PC-3 (cell line): ENCODE measurements around the gene TOP3A. TPM values are rescaled to one million over a fixed set of nuclear protein-coding genes. Genes with fewer than 3 reads are reported as not detected.

Source experiments
- ATAC-seq: fragments of 200-7000 bp; cut with Tn5 transposase; 2 replicates; pipeline ENCODE4 v1.9.1; 2020; ENCODE audit warnings: mild to moderate bottlenecking, moderate library complexity
- BruUV-seq: library from RNA; stranded (reverse); fragments of 400-500 nt; replicated peaks from 2 replicates; lab custom pipeline; 2021; lab: Mats Ljungman, UMichigan
- CTCF ChIA-PET: fragments of 300-600 bp; sonication (Branson Sonifier 250); formaldehyde crosslinking; loops from one replicate; lab custom pipeline; 2022; ENCODE audit warnings: antibody characterized with exemption; lab: Charles Lee
- POLR2A ChIA-PET: fragments of 300-600 bp; sonication (Branson Sonifier 250); formaldehyde crosslinking; loops from one replicate; lab custom pipeline; 2022; ENCODE audit warnings: antibody characterized with exemption; ENCODE audit not compliant: unreplicated experiment; lab: Charles Lee
- DNase-seq: peaks from one replicate; pipeline ENCODE4 v3.0.0-alpha.2; 2015
- H2AFZ ChIP-seq: fragments of 300-600 bp; sonication (generic); 2 replicates; pipeline ENCODE4 v1.6.0; 2016; ENCODE audit warnings: antibody characterized with exemption, low read length
- H3F3A ChIP-seq: fragments of 300-600 bp; sonication (generic); one replicate; pipeline ENCODE4 v1.6.0; 2017; ENCODE audit warnings: antibody characterized with exemption, low read length, control low read depth, mild to moderate bottlenecking; ENCODE audit not compliant: unreplicated experiment
- H3K27ac ChIP-seq: fragments of 300-600 bp; sonication (generic); 2 replicates; pipeline ENCODE4 v1.5.1; 2016; ENCODE audit warnings: mild to moderate bottlenecking, low read length
- H3K27me3 ChIP-seq: fragments of 300-600 bp; sonication (generic); 2 replicates; pipeline ENCODE4 v1.6.1; 2016; ENCODE audit warnings: low read length, mixed read lengths
- H3K36me3 ChIP-seq: fragments of 300-600 bp; sonication (generic); 2 replicates; pipeline ENCODE4 v1.6.1; 2016; ENCODE audit warnings: low read depth, mixed run types, low read length, mixed read lengths
- H3K4me1 ChIP-seq: fragments of 300-600 bp; sonication (generic); 2 replicates; pipeline ENCODE4 v1.5.1; 2016; ENCODE audit warnings: low read length; ENCODE audit not compliant: insufficient read depth
- H3K4me2 ChIP-seq: fragments of 300-600 bp; sonication (generic); 2 replicates; pipeline ENCODE4 v1.6.0; 2016; ENCODE audit warnings: low read length
- H3K4me3 ChIP-seq: fragments of 300-600 bp; sonication (generic); 2 replicates; pipeline ENCODE4 v1.5.1; 2016; ENCODE audit warnings: mild to moderate bottlenecking, low read length, mixed read lengths
- H3K79me2 ChIP-seq: fragments of 300-600 bp; sonication (generic); 2 replicates; pipeline ENCODE4 v1.6.1; 2017; ENCODE audit warnings: low read length, mixed read lengths
- H3K9ac ChIP-seq: fragments of 300-600 bp; sonication (generic); 2 replicates; pipeline ENCODE4 v1.6.0; 2016; ENCODE audit warnings: mild to moderate bottlenecking, low read length
- H3K9me2 ChIP-seq: fragments of 300-600 bp; sonication (generic); replicated peaks from 2 replicates; pipeline ENCODE4 v1.6.1; 2016; ENCODE audit warnings: mixed run types, low read length, mixed read lengths
- H3K9me3 ChIP-seq: fragments of 300-600 bp; sonication (generic); 2 replicates; pipeline ENCODE4 v1.6.1; 2016; ENCODE audit warnings: low read length, mixed read lengths
- H4K20me1 ChIP-seq: fragments of 300-600 bp; sonication (generic); 2 replicates; pipeline ENCODE4 v1.6.1; 2016; ENCODE audit warnings: low read length, mixed read lengths
- EZH2 ChIP-seq: fragments of 300-600 bp; sonication (generic); IDR thresholded peaks from one replicate; pipeline ENCODE4 v1.6.1; 2017; ENCODE audit warnings: antibody characterized with exemption, mild to moderate bottlenecking, low read length; ENCODE audit not compliant: unreplicated experiment
- EZH2phosphoT487 ChIP-seq: fragments of 300-600 bp; sonication (generic); IDR thresholded peaks from 2 replicates; pipeline ENCODE4 v1.6.1; 2018; ENCODE audit warnings: mild to moderate bottlenecking, antibody characterized with exemption, low read length, borderline replicate concordance
- intact Hi-C: fragments of 100-400 bp; cut with micrococcal nuclease; formaldehyde crosslinking; loops from 2 replicates; pipeline ENCODE4 v1.9.0; 2023
- total RNA-seq: library from RNA; depleted of rRNA; stranded (reverse); fragments of >200 nt; gene quantifications from 2 replicates; pipeline ENCODE4 v1.2.3, GENCODE V29; 2014
- TF ChIP-seq, protein P1 (sequence below): fragments of 300-600 bp; sonication (generic); conservative IDR thresholded peaks from 2 replicates; pipeline ENCODE4 v1.5.1; 2017; ENCODE audit warnings: antibody characterized with exemption, low read depth, mild to moderate bottlenecking, low read length

TOP3A gene
- total RNA-seq, 1 experiment from 2014 or later, result 46.8 TPM

DNA sequence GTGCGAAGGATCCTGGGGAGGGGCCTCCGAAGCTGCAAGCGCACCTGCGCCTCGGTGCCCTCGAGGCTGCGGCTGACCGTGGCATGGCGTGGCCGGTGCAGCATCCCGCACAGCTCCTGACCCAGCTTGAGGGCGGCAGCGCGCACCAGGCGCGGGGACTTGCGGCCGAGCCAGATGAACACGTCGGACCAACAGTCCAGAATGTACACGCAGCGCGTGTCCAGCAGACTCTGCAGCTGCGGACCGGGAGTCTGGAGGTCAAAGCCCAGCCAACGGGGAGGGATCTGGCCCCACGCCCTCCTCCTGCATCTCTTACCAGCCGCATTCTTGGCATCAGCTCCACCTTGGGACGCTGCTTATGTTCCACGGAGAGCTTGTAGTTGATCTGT lies 67.2 kb downstream of the TOP3A start:
- H3K36me3 ChIP-seq, result peaks cover 56% of the 10 kb centered on the region
- no peak overlapping the region for H3K9ac ChIP-seq
- no peaks in the 10 kb centered on the region for H3K4me1 ChIP-seq
- TF ChIP-seq, protein P1, sequence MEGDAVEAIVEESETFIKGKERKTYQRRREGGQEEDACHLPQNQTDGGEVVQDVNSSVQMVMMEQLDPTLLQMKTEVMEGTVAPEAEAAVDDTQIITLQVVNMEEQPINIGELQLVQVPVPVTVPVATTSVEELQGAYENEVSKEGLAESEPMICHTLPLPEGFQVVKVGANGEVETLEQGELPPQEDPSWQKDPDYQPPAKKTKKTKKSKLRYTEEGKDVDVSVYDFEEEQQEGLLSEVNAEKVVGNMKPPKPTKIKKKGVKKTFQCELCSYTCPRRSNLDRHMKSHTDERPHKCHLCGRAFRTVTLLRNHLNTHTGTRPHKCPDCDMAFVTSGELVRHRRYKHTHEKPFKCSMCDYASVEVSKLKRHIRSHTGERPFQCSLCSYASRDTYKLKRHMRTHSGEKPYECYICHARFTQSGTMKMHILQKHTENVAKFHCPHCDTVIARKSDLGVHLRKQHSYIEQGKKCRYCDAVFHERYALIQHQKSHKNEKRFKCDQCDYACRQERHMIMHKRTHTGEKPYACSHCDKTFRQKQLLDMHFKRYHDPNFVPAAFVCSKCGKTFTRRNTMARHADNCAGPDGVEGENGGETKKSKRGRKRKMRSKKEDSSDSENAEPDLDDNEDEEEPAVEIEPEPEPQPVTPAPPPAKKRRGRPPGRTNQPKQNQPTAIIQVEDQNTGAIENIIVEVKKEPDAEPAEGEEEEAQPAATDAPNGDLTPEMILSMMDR, result no peak
- ChIA-PET POLR2A (no interaction called here), CTCF (no interaction called here)
- no peak overlapping the region for H2AFZ ChIP-seq
- no peak for ATAC-seq
- H4K20me1 ChIP-seq, result no peaks in the 10 kb centered on the region
- H3K4me2 ChIP-seq, result no peak overlapping the region
- no peaks in the 10 kb centered on the region for H3K9me2 ChIP-seq
- H3F3A ChIP-seq, result no peaks in the 10 kb centered on the region
- H3K27ac ChIP-seq, result no peak overlapping the region
- H3K79me2 ChIP-seq, result no peaks in the 10 kb centered on the region
- H3K9me3 ChIP-seq, result no peaks in the 10 kb centered on the region
- intact Hi-C loops, result no loop called here
- BruUV-seq, result no TSS peak
- DNase-seq, result no peak
- H3K4me3 ChIP-seq, result no peak overlapping the region
- no peaks in the 10 kb centered on the region for H3K27me3 ChIP-seq

DNA sequence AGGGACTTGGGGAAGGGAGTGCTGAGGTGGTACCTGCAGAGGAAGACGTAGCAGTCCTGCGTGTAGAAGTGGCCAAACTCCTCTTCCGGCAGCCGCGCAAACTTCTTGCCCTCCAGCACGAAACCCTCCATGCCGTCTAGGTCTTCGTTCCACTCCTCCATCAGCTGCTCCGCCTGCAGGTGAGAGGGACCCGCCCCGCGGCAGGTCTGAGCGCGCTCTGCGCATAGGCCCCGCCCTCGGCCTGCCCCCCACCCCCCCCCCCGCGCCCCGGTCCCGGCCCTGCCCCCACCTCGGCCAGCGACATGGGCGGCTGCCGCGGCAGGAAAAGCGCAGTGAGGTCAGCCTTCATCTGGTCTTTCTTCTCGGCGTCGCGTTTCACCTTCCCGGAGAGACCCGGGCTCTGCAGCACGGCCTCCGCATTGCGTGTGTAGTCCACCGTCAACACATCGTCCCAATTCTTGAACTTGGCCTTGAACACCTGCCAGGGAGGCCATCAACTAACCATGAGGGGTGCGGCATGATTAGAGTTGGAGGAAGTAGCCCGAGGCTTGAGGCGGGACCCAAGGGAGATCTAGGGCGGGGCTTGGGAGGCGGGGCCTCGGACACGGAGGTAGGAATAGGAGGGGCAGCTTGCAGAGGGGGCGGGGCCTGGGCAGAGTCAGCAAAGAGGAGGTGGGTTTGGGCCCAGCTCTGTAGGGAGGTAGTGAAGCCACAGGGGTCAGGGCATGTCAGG lies 67.7 kb downstream of the TOP3A start:
- Histone ChIP-seq H4K20me1 (no peaks in the 10 kb centered on the region), H3K9me3 (no peaks in the 10 kb centered on the region), H3K27ac (no peak overlapping the region), H3K4me3 (no peak overlapping the region), H3K9ac (no peak overlapping the region), H3K4me2 (no peak overlapping the region), H3K27me3 (no peaks in the 10 kb centered on the region), H3F3A (no peaks in the 10 kb centered on the region), H3K9me2 (no peaks in the 10 kb centered on the region), H2AFZ (no peak overlapping the region), H3K4me1 (no peaks in the 10 kb centered on the region), H3K36me3 (peaks cover 51% of the 10 kb centered on the region), H3K79me2 (no peaks in the 10 kb centered on the region)
- intact Hi-C loops, result no loop called here
- ChIA-PET CTCF (no interaction called here), POLR2A (no interaction called here)
- TF ChIP-seq, protein P1, result no peak
- TF ChIP-seq EZH2phosphoT487, result no peak
- TF ChIP-seq EZH2, result no peak
- peak; percentile 32; the same call in 1 of the 2 replicates for ATAC-seq
- no TSS peak for BruUV-seq
- peak; percentile 62 for DNase-seq

DNA sequence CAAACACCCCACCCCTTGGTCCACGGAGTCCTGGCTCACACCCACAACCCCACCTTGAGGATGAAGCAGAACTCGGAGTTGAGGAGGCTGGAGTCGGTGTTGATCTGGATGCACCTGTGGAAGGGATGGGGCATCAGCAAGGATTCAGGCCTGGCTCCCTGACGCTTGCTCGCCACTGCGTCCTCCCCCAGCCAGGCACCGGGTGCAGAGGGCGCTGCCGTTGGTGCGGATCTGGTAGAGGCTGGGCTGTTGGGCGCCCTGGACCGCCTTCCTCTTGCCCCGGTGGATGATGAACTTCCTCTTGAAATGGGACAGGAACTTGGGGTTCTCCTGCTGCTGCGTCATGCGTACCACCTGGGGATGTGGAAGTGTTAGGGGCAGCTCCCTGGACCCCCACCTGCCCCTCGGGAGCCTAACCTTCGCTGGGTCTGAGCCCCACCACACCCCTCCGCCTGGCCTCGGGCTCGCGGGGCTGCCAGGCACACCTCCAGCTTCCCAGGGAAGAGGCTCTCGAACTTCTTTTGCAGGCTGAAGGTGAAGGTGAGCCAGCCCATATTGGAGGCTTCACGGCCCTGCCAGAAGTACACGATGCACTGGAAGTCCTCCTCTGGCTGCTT lies 68.6 kb downstream of the TOP3A start:
- Histone ChIP-seq H3K9me3 (no peaks in the 10 kb centered on the region), H3K27ac (no peak overlapping the region), H3K27me3 (no peaks in the 10 kb centered on the region), H3K9me2 (no peaks in the 10 kb centered on the region), H2AFZ (no peak overlapping the region), H3K4me3 (no peak overlapping the region), H3K4me1 (no peaks in the 10 kb centered on the region), H4K20me1 (no peaks in the 10 kb centered on the region), H3F3A (no peaks in the 10 kb centered on the region), H3K9ac (no peak overlapping the region), H3K4me2 (no peak overlapping the region), H3K79me2 (no peaks in the 10 kb centered on the region), H3K36me3 (peaks cover 43% of the 10 kb centered on the region)
- BruUV-seq, result no TSS peak
- TF ChIP-seq, protein P1, result no peak
- no peak for TF ChIP-seq EZH2
- no peak for TF ChIP-seq EZH2phosphoT487
- ChIA-PET POLR2A (no interaction called here), CTCF (no interaction called here)
- ATAC-seq (no peak), DNase-seq (no peak)
- intact Hi-C loops, result no loop called here
